HL-60 (cell line): ENCODE data around the gene CCDC88A.
"Not testable (repeated sequence)": the region's sequence is repeated elsewhere in the genome, so short reads cannot be mapped to it uniquely, and the experiment has no call there.

Source experiments
- GABPA ChIP-seq: IDR thresholded peaks from 2 replicates; pipeline ENCODE4 v1.6.1; 2012; ENCODE audit warnings: low read depth
- POLR2AphosphoS5 ChIP-seq: IDR thresholded peaks from 2 replicates; pipeline ENCODE4 v1.6.1; 2012; ENCODE audit warnings: low read depth
- TF ChIP-seq, protein P1 (sequence below): IDR thresholded peaks from one replicate; pipeline ENCODE4 v1.5.1; 2011; ENCODE audit warnings: low read length, control low read depth, inconsistent platforms; ENCODE audit not compliant: insufficient read depth
- TF ChIP-seq, protein P2 (sequence below): IDR thresholded peaks from 2 replicates; pipeline ENCODE4 v1.6.1; 2012; ENCODE audit warnings: low read depth; ENCODE audit not compliant: insufficient replicate concordance

DNA sequence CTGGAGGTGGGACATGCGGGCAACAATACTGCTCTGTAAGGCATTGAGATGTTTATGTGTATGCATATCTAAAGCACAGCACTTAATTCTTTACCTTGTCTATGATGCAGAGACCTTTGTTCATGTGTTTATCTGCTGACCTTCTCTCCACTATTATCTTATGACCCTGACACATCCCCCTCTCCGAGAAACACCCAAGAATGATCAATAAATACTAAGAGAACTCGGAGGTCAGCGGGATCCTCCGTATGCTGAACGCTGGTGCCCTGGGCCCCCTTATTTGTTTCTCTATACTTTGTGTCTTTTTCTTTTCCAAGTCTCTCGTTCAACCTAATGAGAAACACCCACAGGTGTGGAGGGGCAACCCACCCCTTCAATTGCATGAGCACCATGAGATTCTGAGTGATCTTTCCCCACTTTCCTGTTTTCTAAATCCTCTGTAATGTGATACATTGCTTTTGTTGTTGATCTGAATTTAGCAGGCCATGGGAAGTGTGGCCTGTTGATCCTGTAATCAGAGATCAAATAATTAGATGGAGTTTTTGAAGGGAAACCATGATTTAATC lies 139.7 kb downstream of the CCDC88A start:
- TF ChIP-seq, protein P1, sequence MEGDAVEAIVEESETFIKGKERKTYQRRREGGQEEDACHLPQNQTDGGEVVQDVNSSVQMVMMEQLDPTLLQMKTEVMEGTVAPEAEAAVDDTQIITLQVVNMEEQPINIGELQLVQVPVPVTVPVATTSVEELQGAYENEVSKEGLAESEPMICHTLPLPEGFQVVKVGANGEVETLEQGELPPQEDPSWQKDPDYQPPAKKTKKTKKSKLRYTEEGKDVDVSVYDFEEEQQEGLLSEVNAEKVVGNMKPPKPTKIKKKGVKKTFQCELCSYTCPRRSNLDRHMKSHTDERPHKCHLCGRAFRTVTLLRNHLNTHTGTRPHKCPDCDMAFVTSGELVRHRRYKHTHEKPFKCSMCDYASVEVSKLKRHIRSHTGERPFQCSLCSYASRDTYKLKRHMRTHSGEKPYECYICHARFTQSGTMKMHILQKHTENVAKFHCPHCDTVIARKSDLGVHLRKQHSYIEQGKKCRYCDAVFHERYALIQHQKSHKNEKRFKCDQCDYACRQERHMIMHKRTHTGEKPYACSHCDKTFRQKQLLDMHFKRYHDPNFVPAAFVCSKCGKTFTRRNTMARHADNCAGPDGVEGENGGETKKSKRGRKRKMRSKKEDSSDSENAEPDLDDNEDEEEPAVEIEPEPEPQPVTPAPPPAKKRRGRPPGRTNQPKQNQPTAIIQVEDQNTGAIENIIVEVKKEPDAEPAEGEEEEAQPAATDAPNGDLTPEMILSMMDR = not testable (repeated sequence)
- not testable (repeated sequence) for TF ChIP-seq POLR2AphosphoS5, GABPA
- TF ChIP-seq, protein P2, sequence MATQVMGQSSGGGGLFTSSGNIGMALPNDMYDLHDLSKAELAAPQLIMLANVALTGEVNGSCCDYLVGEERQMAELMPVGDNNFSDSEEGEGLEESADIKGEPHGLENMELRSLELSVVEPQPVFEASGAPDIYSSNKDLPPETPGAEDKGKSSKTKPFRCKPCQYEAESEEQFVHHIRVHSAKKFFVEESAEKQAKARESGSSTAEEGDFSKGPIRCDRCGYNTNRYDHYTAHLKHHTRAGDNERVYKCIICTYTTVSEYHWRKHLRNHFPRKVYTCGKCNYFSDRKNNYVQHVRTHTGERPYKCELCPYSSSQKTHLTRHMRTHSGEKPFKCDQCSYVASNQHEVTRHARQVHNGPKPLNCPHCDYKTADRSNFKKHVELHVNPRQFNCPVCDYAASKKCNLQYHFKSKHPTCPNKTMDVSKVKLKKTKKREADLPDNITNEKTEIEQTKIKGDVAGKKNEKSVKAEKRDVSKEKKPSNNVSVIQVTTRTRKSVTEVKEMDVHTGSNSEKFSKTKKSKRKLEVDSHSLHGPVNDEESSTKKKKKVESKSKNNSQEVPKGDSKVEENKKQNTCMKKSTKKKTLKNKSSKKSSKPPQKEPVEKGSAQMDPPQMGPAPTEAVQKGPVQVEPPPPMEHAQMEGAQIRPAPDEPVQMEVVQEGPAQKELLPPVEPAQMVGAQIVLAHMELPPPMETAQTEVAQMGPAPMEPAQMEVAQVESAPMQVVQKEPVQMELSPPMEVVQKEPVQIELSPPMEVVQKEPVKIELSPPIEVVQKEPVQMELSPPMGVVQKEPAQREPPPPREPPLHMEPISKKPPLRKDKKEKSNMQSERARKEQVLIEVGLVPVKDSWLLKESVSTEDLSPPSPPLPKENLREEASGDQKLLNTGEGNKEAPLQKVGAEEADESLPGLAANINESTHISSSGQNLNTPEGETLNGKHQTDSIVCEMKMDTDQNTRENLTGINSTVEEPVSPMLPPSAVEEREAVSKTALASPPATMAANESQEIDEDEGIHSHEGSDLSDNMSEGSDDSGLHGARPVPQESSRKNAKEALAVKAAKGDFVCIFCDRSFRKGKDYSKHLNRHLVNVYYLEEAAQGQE = not testable (repeated sequence)
